Uterus (tissue), 2 donors: ENCODE measurements around the gene ZNF460.

ENCODE experiments used
- POLR2A ChIP-seq, 2 donors: fragments of 450-650 bp; IDR thresholded peaks; one replicate each; pipeline ENCODE4 v1.6.1; 2016; ENCODE audit warnings: antibody characterized with exemption in 2 of 2, mild to moderate bottlenecking in 1 of 2, moderate library complexity in 1 of 2
- TF ChIP-seq, protein P1 (sequence below), 4 experiments: fragments of 200-600 bp in 2 of 4; fragments of 450-650 bp in 2 of 4; sonication (generic) in 2 of 4; IDR thresholded peaks; one replicate each; pipeline ENCODE4 v1.5.1; 2016 to 2019; ENCODE audit warnings: antibody characterized with exemption in 4 of 4, mild to moderate bottlenecking in 2 of 4, moderate library complexity in 1 of 4

DNA sequence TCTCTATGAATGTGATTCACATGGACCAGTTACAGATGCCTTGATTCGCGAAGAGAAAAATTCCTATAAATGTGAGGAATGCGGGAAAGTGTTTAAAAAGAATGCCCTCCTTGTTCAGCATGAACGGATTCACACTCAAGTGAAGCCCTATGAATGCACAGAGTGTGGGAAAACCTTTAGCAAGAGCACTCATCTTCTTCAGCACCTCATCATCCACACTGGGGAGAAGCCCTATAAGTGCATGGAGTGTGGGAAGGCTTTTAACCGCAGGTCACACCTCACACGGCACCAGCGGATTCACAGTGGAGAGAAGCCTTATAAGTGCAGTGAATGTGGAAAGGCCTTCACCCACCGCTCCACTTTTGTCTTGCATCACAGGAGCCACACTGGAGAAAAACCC is 47.7 kb downstream of the ZNF460 start:
- TF ChIP-seq, protein P1, sequence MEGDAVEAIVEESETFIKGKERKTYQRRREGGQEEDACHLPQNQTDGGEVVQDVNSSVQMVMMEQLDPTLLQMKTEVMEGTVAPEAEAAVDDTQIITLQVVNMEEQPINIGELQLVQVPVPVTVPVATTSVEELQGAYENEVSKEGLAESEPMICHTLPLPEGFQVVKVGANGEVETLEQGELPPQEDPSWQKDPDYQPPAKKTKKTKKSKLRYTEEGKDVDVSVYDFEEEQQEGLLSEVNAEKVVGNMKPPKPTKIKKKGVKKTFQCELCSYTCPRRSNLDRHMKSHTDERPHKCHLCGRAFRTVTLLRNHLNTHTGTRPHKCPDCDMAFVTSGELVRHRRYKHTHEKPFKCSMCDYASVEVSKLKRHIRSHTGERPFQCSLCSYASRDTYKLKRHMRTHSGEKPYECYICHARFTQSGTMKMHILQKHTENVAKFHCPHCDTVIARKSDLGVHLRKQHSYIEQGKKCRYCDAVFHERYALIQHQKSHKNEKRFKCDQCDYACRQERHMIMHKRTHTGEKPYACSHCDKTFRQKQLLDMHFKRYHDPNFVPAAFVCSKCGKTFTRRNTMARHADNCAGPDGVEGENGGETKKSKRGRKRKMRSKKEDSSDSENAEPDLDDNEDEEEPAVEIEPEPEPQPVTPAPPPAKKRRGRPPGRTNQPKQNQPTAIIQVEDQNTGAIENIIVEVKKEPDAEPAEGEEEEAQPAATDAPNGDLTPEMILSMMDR (IDR thresholded peaks at IDR 0.05), result no peak
- no peak for TF ChIP-seq POLR2A (IDR thresholded peaks at IDR 0.05)
